ENCODE results near the gene KMT2E.
"Not testable (repeated sequence)": the region's sequence is repeated elsewhere in the genome, so short reads cannot be mapped to it uniquely, and the experiment has no call there.

KMT2E gene

GRCh38 chr7:105027176-105027853 is 13.3 kb downstream of the KMT2E start:
- no peak for DNase-seq

GRCh38 chr7:105028004-105028403 is 14.0 kb downstream of the KMT2E start:
- no peak for DNase-seq

- not testable (repeated sequence) for DNase-seq
Observed at GRCh38 chr7:105028941-105029340, 14.9 kb downstream of the KMT2E start.

GRCh38 chr7:105030447-105030846 is 16.4 kb downstream of the KMT2E start:
- DNase-seq, result no peak

GRCh38 chr7:105032553-105033214 is 18.7 kb downstream of the KMT2E start:
- no peak for DNase-seq

- no peak for DNase-seq
Observed at GRCh38 chr7:105035349-105035748, 21.3 kb downstream of the KMT2E start.

GRCh38 chr7:105036217-105037168 is 22.5 kb downstream of the KMT2E start:
- no peak for DNase-seq

GRCh38 chr7:105037319-105037718 is 23.3 kb downstream of the KMT2E start:
- no peak for DNase-seq

- DNase-seq, result no peak
Observed at GRCh38 chr7:105044449-105045070, 30.6 kb downstream of the KMT2E start.

GRCh38 chr7:105046414-105046813 is 32.4 kb downstream of the KMT2E start:
- no peak for DNase-seq

GRCh38 chr7:105047932-105048331 is 33.9 kb downstream of the KMT2E start:
- no peak for DNase-seq

- DNase-seq, result no peak
Observed at GRCh38 chr7:105050493-105050892, 36.5 kb downstream of the KMT2E start.

- DNase-seq, result not testable (repeated sequence)
Observed at GRCh38 chr7:105050899-105051298, 36.9 kb downstream of the KMT2E start.

- no peak for DNase-seq
Observed at GRCh38 chr7:105055084-105055483, 41.1 kb downstream of the KMT2E start.

- no peak for DNase-seq
Observed at GRCh38 chr7:105055621-105056020, 41.6 kb downstream of the KMT2E start.

- no peak for DNase-seq
Observed at GRCh38 chr7:105057472-105057871, 43.5 kb downstream of the KMT2E start.

- no peak for DNase-seq
Observed at GRCh38 chr7:105060437-105060836, 46.4 kb downstream of the KMT2E start.

GRCh38 chr7:105060923-105061322 is 46.9 kb downstream of the KMT2E start:
- DNase-seq, result no peak

- no peak for DNase-seq
Observed at GRCh38 chr7:105065104-105065503, 51.1 kb downstream of the KMT2E start.

- no peak for DNase-seq
Observed at GRCh38 chr7:105067691-105068090, 53.7 kb downstream of the KMT2E start.

GRCh38 chr7:105068886-105069285 is 54.9 kb downstream of the KMT2E start:
- DNase-seq, result no peak

- DNase-seq, result no peak
Observed at GRCh38 chr7:105073143-105073542, 59.1 kb downstream of the KMT2E start.

GRCh38 chr7:105079348-105079747 is 65.3 kb downstream of the KMT2E start:
- no peak for DNase-seq
